Activated CD4-positive, alpha-beta T cell treated with anti-CD3 and anti-CD28 coated beads for 24 hours (primary cell): ENCODE measurements around the gene DPP7.
"Not testable (repeated sequence)": the region's sequence is repeated elsewhere in the genome, so short reads cannot be mapped to it uniquely, and the experiment has no call there.

Source experiments
- DNase-seq, 2 donors: peaks; one replicate each; pipeline ENCODE4 v3.0.0-alpha.2; 2020; ENCODE audit warnings: low read depth in 2 of 2

The DPP7 gene

GRCh38 chr9:137070906-137071275 lies 43.6 kb downstream of the DPP7 start:
- DNase-seq: no peak

- DNase-seq: peak; percentile 64 to 71
Observed at GRCh38 chr9:137070201-137070905, 44.2 kb downstream of the DPP7 start, which contains the start of gene SAPCD2. Gene SAPCD2, minus strand, starts transcription at chr9:137070557. Its CDS starts 97 bp downstream, at chr9:137070460.

- DNase-seq: no peak
Observed at GRCh38 chr9:137069508-137070091, 44.9 kb downstream of the DPP7 start.

GRCh38 chr9:137068539-137069507 lies 45.7 kb downstream of the DPP7 start:
- no peak for DNase-seq

GRCh38 chr9:137067860-137068538 lies 46.5 kb downstream of the DPP7 start:
- peak; percentile 73 to 78 for DNase-seq

GRCh38 chr9:137066096-137066861 lies 48.3 kb downstream of the DPP7 start:
- DNase-seq: no peak

- DNase-seq: no peak
Observed at GRCh38 chr9:137065336-137065967, 49.1 kb downstream of the DPP7 start.

GRCh38 chr9:137064880-137065164 lies 49.7 kb downstream of the DPP7 start:
- no peak for DNase-seq

- DNase-seq: peak; percentile 58 to 59
Observed at GRCh38 chr9:137064027-137064879, 50.3 kb downstream of the DPP7 start.

- no peak for DNase-seq
Observed at GRCh38 chr9:137063311-137064026, 51.1 kb downstream of the DPP7 start.

GRCh38 chr9:137062798-137063197 lies 51.7 kb downstream of the DPP7 start:
- DNase-seq: not testable (repeated sequence)

GRCh38 chr9:137062384-137062783 lies 52.1 kb downstream of the DPP7 start:
- no peak for DNase-seq
